Lung (tissue), 12 donors: ENCODE measurements around the gene SCAMP4. TPM values are rescaled to one million over a fixed set of nuclear protein-coding genes. Genes with fewer than 3 reads are reported as not detected.

ENCODE experiments used
- ATAC-seq: fragments of 200-7000 bp; cut with Tn5 transposase; one replicate; pipeline ENCODE4 v1.9.1; 2020; ENCODE audit warnings: moderate number of reproducible peaks; ENCODE audit not compliant: insufficient read depth, low FRiP score
- DNase-seq, 3 donors: peaks; one replicate each; pipeline ENCODE4 v3.0.0-alpha.2; 2013 to 2017
- H3K27ac ChIP-seq, 2 donors: one replicate each; pipeline ENCODE4 v1.5.1; 2013; ENCODE audit warnings: mild to moderate bottlenecking in 2 of 2, moderate library complexity in 2 of 2, control low read depth in 1 of 2, inconsistent platforms in 1 of 2, low read depth in 1 of 2, low read length in 1 of 2
- H3K27me3 ChIP-seq, 3 donors: one replicate each; pipeline ENCODE4 v1.5.1; 2013; ENCODE audit warnings: low read length in 2 of 3; ENCODE audit not compliant: control insufficient read depth in 3 of 3, insufficient read depth in 3 of 3
- H3K36me3 ChIP-seq, 4 donors: one replicate each; pipeline ENCODE4 v1.5.1; 2013; ENCODE audit warnings: low read length in 4 of 4, mild to moderate bottlenecking in 1 of 4, moderate library complexity in 1 of 4; ENCODE audit not compliant: control insufficient read depth in 4 of 4, insufficient read depth in 4 of 4
- H3K4me1 ChIP-seq, 5 donors: one replicate each; pipeline ENCODE4 v1.5.1; 2013; ENCODE audit warnings: low read length in 5 of 5, mild to moderate bottlenecking in 2 of 5, moderate library complexity in 1 of 5; ENCODE audit not compliant: control insufficient read depth in 5 of 5, insufficient read depth in 5 of 5
- H3K4me3 ChIP-seq: one replicate; pipeline ENCODE4 v1.5.1; 2013; ENCODE audit warnings: mild to moderate bottlenecking, control low read depth, moderate library complexity
- H3K9ac ChIP-seq, 2 donors: one replicate each; pipeline ENCODE4 v1.5.1; 2013; ENCODE audit warnings: low read length in 2 of 2, control low read depth in 1 of 2; ENCODE audit not compliant: insufficient read depth in 1 of 2
- H3K9me3 ChIP-seq, 4 donors: one replicate each; pipeline ENCODE4 v1.5.1; 2013; ENCODE audit warnings: low read length in 3 of 4, mild to moderate bottlenecking in 1 of 4, moderate library complexity in 1 of 4; ENCODE audit not compliant: control insufficient read depth in 4 of 4, insufficient read depth in 3 of 4
- CTCF ChIP-seq: IDR thresholded peaks from 2 replicates; pipeline ENCODE4 v1.5.1; 2012; ENCODE audit warnings: mild to moderate bottlenecking; ENCODE audit errors: control extremely low read depth, extremely low read depth
- WGBS, 2 donors: extraction: QIAGEN DNeasy Blood & Tissue Kit; methylation state at CpG; one replicate each; pipeline ENCODE4 v1.1.7; 2013; 5-methylcytosine and 5-hydroxymethylcytosine counted together
- polyA plus RNA-seq, 2 donors: library from polyadenylated mRNA; stranded (reverse); fragments of 200-250 nt; gene quantifications; one replicate each; pipeline ENCODE4 v1.2.1, GENCODE V29; 2013
- total RNA-seq, 2 donors: library from RNA; depleted of rRNA in 1 of 2; stranded (reverse); fragments of >200 nt in 1 of 2; gene quantifications; one replicate each; pipeline ENCODE4 v1.2.1, GENCODE V29; 2014 to 2021
- donor health status: control.
- donor health status: control.
- donor health status: Bipolar disorder and iron deficiency.
- donor health status: healthy.
- donor health status: DM: yes; HTN: yes; CAD: no.

SCAMP4 gene
- total and polyA plus RNA-seq, 4 donors: 45.7 to 86.6 (median 56.2) TPM

GRCh38 chr19:1953037-1953436, 47.8 kb downstream of the SCAMP4 start:
- no peak for DNase-seq
- 90 to 92% methylated on average over 19 of the region's 19 CpGs for WGBS, 2 donors
- H3K4me1 ChIP-seq: no peaks in the 10 kb centered on the region

GRCh38 chr19:1953441-1954094, 48.4 kb downstream of the SCAMP4 start:
- Histone ChIP-seq H3K4me1 (no peaks in the 10 kb centered on the region), H3K9me3 (no peaks in the 10 kb centered on the region), H3K27ac (no peak overlapping the region), H3K4me3 (no peak overlapping the region), H3K27me3 (no peaks in the 10 kb centered on the region), H3K36me3 (peaks cover 0 to 26% (median 2%) of the 10 kb centered on the region in 4 donors), H3K9ac (no peak overlapping the region)
- WGBS, 2 donors: 91 to 93% methylated on average over 29 to 32 of the region's 32 CpGs
- no peak for ATAC-seq
- no peak for TF ChIP-seq CTCF
- DNase-seq: no peak

More at GRCh38 chr19:1953037-1953436, 47.8 kb downstream of the SCAMP4 start:
- no peaks in the 10 kb centered on the region for H3K9me3 ChIP-seq
- H3K36me3 ChIP-seq: peaks cover 0 to 26% (median 2%) of the 10 kb centered on the region in 4 donors
- TF ChIP-seq CTCF: no peak
- no peaks in the 10 kb centered on the region for H3K27me3 ChIP-seq
- no peak overlapping the region for H3K4me3 ChIP-seq
- no peak overlapping the region for H3K27ac ChIP-seq
- no peak overlapping the region for H3K9ac ChIP-seq
- ATAC-seq: no peak

GRCh38 chr19:1954532-1954933, 49.3 kb downstream of the SCAMP4 start:
- H3K27me3 ChIP-seq: no peaks in the 10 kb centered on the region
- 96 to 97% methylated on average over 15 of the region's 15 CpGs for WGBS, 2 donors

More at GRCh38 chr19:1954532-1954933, 49.3 kb downstream of the SCAMP4 start:
- Histone ChIP-seq H3K4me1 (no peaks in the 10 kb centered on the region), H3K9me3 (no peaks in the 10 kb centered on the region), H3K4me3 (no peak overlapping the region), H3K9ac (no peak overlapping the region), H3K36me3 (peaks cover 0 to 26% (median 2%) of the 10 kb centered on the region in 4 donors), H3K27ac (no peak overlapping the region)
- no peak for TF ChIP-seq CTCF
- ATAC-seq: no peak
- no peak for DNase-seq
